GM19468 (cell line): ENCODE data around the gene VPS13D.

Experiments used
- ATAC-seq: cut with Tn5 transposase; IDR thresholded peaks from one replicate; pipeline ENCODE4 v1.9.1; 2021; ENCODE audit warnings: mild to moderate bottlenecking, moderate library complexity, moderate number of reproducible peaks; ENCODE audit not compliant: unreplicated experiment; ENCODE audit errors: extremely low read depth

The VPS13D gene

DNA sequence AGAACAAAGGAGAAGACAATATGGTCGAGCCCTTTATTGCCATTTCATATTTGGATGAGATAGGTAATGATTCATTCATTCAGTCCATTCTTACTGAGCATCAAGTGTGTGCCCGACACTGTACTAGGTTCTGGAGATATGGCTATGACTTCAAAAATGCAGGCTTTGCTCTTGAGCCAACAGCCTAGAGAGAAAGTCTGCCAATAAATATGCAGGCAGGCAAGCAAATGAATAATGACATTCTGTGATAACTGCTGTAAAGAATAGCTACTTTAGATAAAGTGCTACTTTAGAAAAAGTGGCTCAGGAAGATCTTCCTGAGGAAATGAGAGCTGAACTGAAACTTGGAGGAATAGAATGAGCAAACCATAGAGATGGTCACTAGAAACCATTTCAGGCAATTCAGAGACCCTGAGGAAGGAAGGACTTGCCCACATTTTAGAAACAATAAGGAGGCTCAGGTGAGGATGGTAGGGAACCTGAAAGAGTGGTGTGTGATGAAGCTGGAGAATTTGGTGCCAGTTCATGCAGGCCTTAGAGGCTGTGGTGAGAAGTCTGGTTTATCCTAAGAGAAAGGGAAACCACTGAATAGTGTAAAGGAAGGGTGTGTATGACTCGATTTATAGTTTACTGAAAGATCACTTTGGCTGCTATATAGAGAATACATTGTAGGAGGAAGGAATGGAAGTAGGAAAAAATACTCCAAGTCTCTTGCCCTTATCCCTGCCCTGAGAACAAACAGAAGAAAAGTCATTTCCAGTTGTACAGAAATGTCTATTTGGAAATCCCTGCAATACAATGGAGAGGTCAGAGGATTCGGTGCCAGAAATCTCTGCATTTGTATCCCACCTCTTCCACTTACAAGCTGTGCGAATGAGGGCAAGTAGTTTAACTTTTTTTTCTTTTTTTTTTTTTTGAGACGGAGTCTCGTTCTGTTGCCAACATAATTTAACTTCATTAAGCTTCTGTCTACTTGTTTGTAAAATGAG is 167.9 kb downstream of the VPS13D start:
- no peak for ATAC-seq

DNA sequence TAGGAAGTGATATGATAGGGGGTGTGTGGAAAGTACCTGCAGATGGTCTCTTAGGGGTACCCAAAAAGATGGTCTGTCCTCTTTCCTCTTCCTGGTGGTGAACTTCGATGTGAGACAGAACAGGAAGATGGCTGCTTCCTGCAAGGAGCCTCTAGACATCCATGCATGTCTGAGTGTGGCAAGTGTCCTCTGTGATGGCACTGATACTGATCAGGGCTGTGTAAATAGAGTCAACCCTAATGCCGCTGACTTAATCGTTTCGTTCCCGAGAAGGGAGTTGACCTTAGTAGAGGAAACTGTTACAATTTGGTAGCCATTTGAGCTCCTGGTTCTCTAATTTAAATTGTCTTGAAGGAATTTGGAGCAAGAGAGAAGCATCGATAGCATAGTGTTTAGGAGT is 168.6 kb downstream of the VPS13D start:
- ATAC-seq, result no peak

DNA sequence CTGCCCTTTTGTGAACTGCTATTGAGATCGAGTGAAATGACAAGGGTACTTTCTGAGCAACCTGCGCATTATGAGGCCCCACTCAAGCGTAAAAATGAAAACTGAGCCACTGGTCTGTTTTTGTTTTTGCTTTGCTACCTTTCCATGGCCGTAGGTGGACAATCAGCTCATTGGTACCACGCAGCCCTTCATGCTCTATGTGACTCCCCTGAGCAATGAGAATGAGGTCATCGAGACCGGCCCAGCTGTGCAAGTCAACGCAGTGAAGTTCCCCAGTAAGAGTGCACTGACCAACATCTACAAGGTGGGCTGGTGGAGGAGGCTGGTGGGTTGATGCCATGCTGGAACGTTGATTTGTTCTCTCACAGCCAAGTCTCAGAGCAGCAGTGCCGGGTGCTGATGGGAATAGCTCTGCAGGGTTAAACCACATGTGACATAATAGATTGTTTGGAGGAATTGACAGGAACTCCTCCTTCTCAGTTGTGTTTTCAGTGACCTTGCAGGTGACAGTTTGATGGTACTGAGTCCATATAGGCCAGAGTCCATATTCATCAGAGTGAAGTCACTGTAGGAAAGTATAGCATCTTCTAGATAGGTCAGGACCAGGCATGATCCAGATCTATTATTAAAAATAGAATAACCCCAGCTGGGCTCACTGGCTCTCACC is 170.3 kb downstream of the VPS13D start:
- no peak for ATAC-seq

- ATAC-seq, result no peak
These were observed 172.4 kb downstream of the VPS13D start for GRCh38 chr1:12402159-12402673.

- no peak for ATAC-seq
These were observed 173.0 kb downstream of the VPS13D start for GRCh38 chr1:12402842-12403241.

DNA sequence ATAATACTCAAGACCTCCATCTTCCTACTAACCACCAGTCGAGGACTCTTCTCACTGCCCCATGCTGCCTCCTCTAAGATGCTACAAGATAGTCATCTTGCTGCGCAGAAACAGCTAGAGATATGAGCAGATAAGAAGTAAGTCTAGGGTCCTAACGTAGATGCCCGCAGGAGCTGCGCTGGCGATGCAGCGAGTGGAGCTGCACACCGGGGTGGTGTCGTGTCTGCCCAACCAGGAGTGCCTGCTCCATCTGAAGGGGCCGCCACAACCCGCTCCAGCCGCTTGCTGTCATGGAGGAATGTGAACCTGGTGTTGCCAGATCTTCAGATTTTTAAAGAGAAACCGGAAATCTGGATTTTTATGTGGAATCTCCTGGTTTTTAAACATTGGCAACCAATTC is 175.1 kb downstream of the VPS13D start:
- ATAC-seq, result no peak

DNA sequence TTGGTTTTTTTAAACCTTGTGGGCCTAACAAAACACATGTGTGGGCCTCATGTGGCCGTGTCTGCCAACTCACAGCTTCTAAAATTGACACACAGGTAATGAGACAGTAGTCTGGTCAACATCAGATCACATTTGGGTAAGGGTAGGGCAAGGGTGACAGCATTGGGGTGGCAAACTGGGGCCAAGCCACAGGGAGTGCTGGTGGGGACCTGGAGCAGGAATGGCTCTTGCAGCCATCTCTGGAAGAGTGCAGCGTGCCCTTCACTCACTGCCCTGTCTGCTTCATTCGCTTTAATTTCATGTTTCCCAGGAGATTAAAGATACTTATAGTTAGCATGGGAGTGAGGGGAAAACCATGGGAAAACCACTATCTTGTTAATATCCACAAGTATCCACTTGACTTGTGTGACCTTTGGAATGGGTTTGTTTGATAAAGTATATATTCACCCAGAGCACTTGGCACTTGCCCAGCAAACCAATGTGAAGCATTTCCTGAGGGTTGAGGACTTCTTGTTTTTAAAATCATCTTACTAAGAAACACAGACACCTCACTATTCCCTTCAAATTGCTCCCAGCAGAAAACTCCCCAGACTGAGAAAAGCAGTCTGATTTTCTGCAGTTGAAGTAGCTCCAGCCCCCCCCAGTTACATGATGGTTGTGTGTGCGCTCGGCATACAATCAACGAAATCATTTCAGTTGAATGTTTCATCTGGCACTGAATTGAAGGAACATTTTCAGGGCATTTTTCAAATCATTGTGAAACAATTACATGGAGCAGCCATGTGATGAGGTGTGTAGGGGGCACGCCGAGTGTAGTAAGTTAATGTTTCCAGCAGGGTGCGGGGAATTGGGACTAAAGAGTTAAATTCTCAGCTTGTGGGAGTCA is 175.7 kb downstream of the VPS13D start:
- no peak for ATAC-seq

GRCh38 chr1:12406211-12407021 is 176.6 kb downstream of the VPS13D start:
- no peak for ATAC-seq

- no peak for ATAC-seq
These were observed 177.5 kb downstream of the VPS13D start for GRCh38 chr1:12407050-12407961.

- no peak for ATAC-seq
These were observed 178.2 kb downstream of the VPS13D start for GRCh38 chr1:12407962-12408454.

DNA sequence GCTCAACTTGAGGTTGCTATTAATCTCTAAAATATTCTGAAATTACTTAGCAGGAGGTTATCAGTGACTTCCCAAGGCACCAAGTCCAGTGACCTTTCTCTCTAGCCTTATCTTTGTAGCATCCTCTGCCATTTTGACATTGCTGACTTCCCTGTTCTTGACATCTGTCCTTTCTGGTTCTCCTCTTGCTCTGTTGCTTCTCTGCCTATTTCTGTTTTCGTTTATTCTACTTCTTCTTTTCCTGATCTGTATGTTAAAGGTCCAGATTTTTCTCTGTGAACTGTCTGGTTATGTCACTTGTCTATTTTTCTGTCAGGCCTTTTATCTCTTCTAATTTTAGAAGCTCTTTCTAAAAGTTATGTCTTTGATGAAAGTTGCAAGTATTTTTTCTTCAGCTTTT is 178.8 kb downstream of the VPS13D start:
- ATAC-seq, result no peak

DNA sequence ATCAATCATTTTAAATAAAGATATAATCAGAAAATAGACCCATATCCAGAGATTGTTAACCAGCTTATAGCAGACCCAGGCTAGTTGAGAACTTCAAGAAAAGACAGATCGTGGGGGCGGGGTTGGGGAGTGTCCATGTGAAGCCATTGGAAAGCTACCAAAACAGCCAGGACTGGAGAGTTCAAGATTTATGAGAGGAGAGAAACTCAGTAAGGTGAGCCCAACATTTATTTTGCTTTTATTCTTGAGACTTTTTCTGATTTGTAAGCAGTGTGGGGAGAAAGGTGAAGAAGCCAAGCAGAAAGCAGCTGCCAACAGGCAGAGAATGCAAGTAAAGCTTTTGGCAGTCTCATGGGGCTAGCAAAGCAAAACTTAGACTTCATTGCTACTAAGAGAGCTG is 179.9 kb downstream of the VPS13D start:
- no peak for ATAC-seq

DNA sequence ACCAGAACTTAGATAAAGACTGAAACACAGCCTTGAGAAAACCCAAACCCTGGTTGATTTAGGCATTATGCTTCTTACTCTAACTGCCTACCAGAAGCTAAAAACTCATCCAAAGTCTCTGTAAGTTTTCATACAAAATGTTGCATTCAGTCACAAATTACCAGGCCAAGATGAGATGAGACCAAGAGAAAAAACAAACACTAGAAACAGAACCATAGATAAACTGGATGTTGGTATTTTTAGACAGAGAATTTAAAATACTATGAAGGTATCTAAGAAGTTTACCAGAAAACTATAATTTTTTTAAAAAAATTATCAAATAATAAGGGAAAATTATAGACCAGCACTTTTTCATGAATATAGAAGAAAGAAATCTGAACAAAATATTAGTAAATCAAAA is 180.5 kb downstream of the VPS13D start:
- ATAC-seq, result no peak

DNA sequence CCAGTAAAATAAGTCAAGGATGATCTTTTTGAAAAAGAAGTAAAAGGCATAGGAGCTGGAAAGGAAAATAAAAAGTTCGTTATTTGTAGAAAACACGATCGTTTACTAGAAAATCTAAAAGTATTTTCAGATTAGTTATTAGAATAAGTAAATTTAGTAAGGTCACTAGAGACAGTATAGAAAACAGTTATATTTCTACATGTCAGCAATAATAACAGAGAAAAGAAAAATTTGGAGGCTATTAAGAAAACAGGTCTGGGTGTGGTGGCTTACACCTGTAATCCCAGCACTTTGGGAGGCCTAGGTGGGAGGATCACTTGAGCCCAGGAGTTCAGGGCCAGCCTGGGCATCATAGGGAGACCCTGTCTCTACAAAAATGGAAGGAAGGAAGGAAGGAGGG is 181.3 kb downstream of the VPS13D start:
- ATAC-seq, result no peak

- no peak for ATAC-seq
These were observed 181.9 kb downstream of the VPS13D start for GRCh38 chr1:12411747-12412146.

DNA sequence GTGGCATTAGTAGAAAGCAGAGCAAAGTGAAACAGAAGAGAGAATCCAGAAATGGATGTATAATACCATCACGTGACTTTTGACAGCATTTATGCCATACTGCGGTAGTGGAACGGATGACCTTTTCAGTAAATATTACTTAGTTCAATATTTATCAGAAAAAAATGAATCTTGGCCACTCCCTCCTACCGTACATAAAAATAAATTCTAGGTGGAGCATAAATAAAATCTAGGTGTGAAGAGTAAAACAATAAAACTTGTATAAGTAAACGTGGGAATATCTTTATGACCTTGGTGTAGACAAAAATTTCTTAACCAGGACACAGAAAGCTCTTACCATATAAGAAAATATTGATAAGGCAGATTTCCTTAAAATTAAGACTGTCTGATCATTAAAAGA is 182.6 kb downstream of the VPS13D start:
- no peak for ATAC-seq

GRCh38 chr1:12413664-12414410 is 184.0 kb downstream of the VPS13D start:
- ATAC-seq, result no peak
